PC-3 (cell line): ENCODE results near the gene LTBP1. TPM values are rescaled to one million over a fixed set of nuclear protein-coding genes. Genes with fewer than 3 reads are reported as not detected.

Experiments
- ATAC-seq: fragments of 200-7000 bp; cut with Tn5 transposase; 2 replicates; pipeline ENCODE4 v1.9.1; 2020; ENCODE audit warnings: mild to moderate bottlenecking, moderate library complexity
- BruUV-seq: library from RNA; stranded (reverse); fragments of 400-500 nt; replicated peaks from 2 replicates; lab custom pipeline; 2021; lab: Mats Ljungman, UMichigan
- CTCF ChIA-PET: fragments of 300-600 bp; sonication (Branson Sonifier 250); formaldehyde crosslinking; loops from one replicate; lab custom pipeline; 2022; ENCODE audit warnings: antibody characterized with exemption; lab: Charles Lee
- POLR2A ChIA-PET: fragments of 300-600 bp; sonication (Branson Sonifier 250); formaldehyde crosslinking; loops from one replicate; lab custom pipeline; 2022; ENCODE audit warnings: antibody characterized with exemption; ENCODE audit not compliant: unreplicated experiment; lab: Charles Lee
- DNase-seq: peaks from one replicate; pipeline ENCODE4 v3.0.0-alpha.2; 2015
- H2AFZ ChIP-seq: fragments of 300-600 bp; sonication (generic); 2 replicates; pipeline ENCODE4 v1.6.0; 2016; ENCODE audit warnings: antibody characterized with exemption, low read length
- H3F3A ChIP-seq: fragments of 300-600 bp; sonication (generic); one replicate; pipeline ENCODE4 v1.6.0; 2017; ENCODE audit warnings: antibody characterized with exemption, low read length, control low read depth, mild to moderate bottlenecking; ENCODE audit not compliant: unreplicated experiment
- H3K27ac ChIP-seq: fragments of 300-600 bp; sonication (generic); 2 replicates; pipeline ENCODE4 v1.5.1; 2016; ENCODE audit warnings: mild to moderate bottlenecking, low read length
- H3K27me3 ChIP-seq: fragments of 300-600 bp; sonication (generic); 2 replicates; pipeline ENCODE4 v1.6.1; 2016; ENCODE audit warnings: low read length, mixed read lengths
- H3K36me3 ChIP-seq: fragments of 300-600 bp; sonication (generic); 2 replicates; pipeline ENCODE4 v1.6.1; 2016; ENCODE audit warnings: low read depth, mixed run types, low read length, mixed read lengths
- H3K4me1 ChIP-seq: fragments of 300-600 bp; sonication (generic); 2 replicates; pipeline ENCODE4 v1.5.1; 2016; ENCODE audit warnings: low read length; ENCODE audit not compliant: insufficient read depth
- H3K4me2 ChIP-seq: fragments of 300-600 bp; sonication (generic); 2 replicates; pipeline ENCODE4 v1.6.0; 2016; ENCODE audit warnings: low read length
- H3K4me3 ChIP-seq: fragments of 300-600 bp; sonication (generic); 2 replicates; pipeline ENCODE4 v1.5.1; 2016; ENCODE audit warnings: mild to moderate bottlenecking, low read length, mixed read lengths
- H3K79me2 ChIP-seq: fragments of 300-600 bp; sonication (generic); 2 replicates; pipeline ENCODE4 v1.6.1; 2017; ENCODE audit warnings: low read length, mixed read lengths
- H3K9ac ChIP-seq: fragments of 300-600 bp; sonication (generic); 2 replicates; pipeline ENCODE4 v1.6.0; 2016; ENCODE audit warnings: mild to moderate bottlenecking, low read length
- H3K9me2 ChIP-seq: fragments of 300-600 bp; sonication (generic); replicated peaks from 2 replicates; pipeline ENCODE4 v1.6.1; 2016; ENCODE audit warnings: mixed run types, low read length, mixed read lengths
- H3K9me3 ChIP-seq: fragments of 300-600 bp; sonication (generic); 2 replicates; pipeline ENCODE4 v1.6.1; 2016; ENCODE audit warnings: low read length, mixed read lengths
- H4K20me1 ChIP-seq: fragments of 300-600 bp; sonication (generic); 2 replicates; pipeline ENCODE4 v1.6.1; 2016; ENCODE audit warnings: low read length, mixed read lengths
- EZH2 ChIP-seq: fragments of 300-600 bp; sonication (generic); IDR thresholded peaks from one replicate; pipeline ENCODE4 v1.6.1; 2017; ENCODE audit warnings: antibody characterized with exemption, mild to moderate bottlenecking, low read length; ENCODE audit not compliant: unreplicated experiment
- EZH2phosphoT487 ChIP-seq: fragments of 300-600 bp; sonication (generic); IDR thresholded peaks from 2 replicates; pipeline ENCODE4 v1.6.1; 2018; ENCODE audit warnings: mild to moderate bottlenecking, antibody characterized with exemption, low read length, borderline replicate concordance
- intact Hi-C: fragments of 100-400 bp; cut with micrococcal nuclease; formaldehyde crosslinking; loops from 2 replicates; pipeline ENCODE4 v1.9.0; 2023
- total RNA-seq: library from RNA; depleted of rRNA; stranded (reverse); fragments of >200 nt; gene quantifications from 2 replicates; pipeline ENCODE4 v1.2.3, GENCODE V29; 2014
- TF ChIP-seq, protein P1 (sequence below): fragments of 300-600 bp; sonication (generic); conservative IDR thresholded peaks from 2 replicates; pipeline ENCODE4 v1.5.1; 2017; ENCODE audit warnings: antibody characterized with exemption, low read depth, mild to moderate bottlenecking, low read length

Gene LTBP1
- total RNA-seq, 1 experiment from 2014 or later: 45.9 TPM

DNA sequence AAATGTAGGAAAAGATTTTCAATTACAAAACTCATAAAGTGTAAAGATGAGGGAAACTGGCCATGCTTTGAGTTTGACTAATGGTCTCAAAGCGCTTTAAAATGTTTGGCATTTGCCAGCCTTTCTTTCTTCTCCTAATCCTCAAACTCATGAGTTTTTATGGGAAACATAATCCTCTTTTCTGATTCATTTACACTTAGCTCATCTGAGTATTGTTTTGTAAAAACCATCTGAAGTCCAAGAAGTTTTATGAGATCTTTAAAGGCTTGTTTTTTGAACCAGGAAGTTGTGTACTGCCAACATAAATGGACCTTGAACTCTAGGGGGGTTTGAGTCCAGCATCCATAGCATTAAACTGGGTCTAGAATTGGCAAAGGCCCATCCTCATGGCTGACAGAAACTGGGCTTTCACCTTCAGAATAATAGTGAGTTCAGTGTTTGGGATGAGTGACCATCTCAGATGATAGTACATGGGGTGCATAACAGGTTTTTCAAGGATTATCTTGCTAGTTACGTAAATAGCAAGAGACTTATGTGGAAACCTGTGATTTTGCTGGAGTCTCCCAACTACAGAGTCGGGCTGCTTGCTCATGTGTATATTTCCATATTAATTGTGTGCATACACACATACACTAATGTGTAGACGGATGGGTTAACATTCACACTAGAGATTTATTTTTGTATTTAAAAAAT lies 3.8 kb upstream of the LTBP1 start:
- ChIA-PET POLR2A (no interaction called here), CTCF (interaction anchor here (0.6 kb wide), 1 partner anchor 155 kb away, joined by 4 read pairs; no protein-coding TSS in a partner anchor)
- no peaks in the 10 kb centered on the region for H4K20me1 ChIP-seq
- no peak for TF ChIP-seq EZH2
- no peak for TF ChIP-seq EZH2phosphoT487
- TF ChIP-seq, protein P1, sequence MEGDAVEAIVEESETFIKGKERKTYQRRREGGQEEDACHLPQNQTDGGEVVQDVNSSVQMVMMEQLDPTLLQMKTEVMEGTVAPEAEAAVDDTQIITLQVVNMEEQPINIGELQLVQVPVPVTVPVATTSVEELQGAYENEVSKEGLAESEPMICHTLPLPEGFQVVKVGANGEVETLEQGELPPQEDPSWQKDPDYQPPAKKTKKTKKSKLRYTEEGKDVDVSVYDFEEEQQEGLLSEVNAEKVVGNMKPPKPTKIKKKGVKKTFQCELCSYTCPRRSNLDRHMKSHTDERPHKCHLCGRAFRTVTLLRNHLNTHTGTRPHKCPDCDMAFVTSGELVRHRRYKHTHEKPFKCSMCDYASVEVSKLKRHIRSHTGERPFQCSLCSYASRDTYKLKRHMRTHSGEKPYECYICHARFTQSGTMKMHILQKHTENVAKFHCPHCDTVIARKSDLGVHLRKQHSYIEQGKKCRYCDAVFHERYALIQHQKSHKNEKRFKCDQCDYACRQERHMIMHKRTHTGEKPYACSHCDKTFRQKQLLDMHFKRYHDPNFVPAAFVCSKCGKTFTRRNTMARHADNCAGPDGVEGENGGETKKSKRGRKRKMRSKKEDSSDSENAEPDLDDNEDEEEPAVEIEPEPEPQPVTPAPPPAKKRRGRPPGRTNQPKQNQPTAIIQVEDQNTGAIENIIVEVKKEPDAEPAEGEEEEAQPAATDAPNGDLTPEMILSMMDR: no peak
- DNase-seq (no peak), ATAC-seq (no peak)
- no peaks in the 10 kb centered on the region for H3K27me3 ChIP-seq
- H3K4me2 ChIP-seq: no peak overlapping the region
- H2AFZ ChIP-seq: no peak overlapping the region
- intact Hi-C loops: loop anchor here (10.0 kb wide), 1 partner anchor 332 kb away; no protein-coding TSS in a partner anchor
- no peaks in the 10 kb centered on the region for H3K9me2 ChIP-seq
- no peaks in the 10 kb centered on the region for H3K36me3 ChIP-seq
- no TSS peak for BruUV-seq
- no peak overlapping the region for H3K4me3 ChIP-seq
- no peaks in the 10 kb centered on the region for H3F3A ChIP-seq
- H3K4me1 ChIP-seq: peaks cover 13% of the 10 kb centered on the region
- H3K9ac ChIP-seq: no peak overlapping the region
- H3K27ac ChIP-seq: no peak overlapping the region
- no peaks in the 10 kb centered on the region for H3K79me2 ChIP-seq
- no peaks in the 10 kb centered on the region for H3K9me3 ChIP-seq

DNA sequence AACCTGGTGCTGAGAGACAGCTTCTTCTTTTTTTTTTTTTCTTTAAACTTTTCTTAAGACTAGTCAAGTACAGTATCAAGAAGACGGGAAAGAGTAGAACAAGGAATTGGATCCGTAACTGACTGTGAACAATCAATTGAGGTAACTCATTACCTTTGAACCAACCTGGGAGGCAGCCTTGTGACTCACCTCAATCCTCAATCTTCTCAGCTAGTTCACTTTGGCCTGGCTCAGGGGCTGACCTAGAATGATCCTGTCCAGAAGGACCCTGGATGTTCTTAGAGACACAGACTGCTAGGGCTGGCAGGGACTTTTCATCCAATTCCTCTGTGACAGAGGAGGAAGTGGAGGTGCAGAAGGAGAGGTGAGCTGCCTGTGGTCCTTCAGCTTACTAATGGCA lies 1.5 kb upstream of the LTBP1 start:
- H4K20me1 ChIP-seq: no peaks in the 10 kb centered on the region
- H3K9ac ChIP-seq: no peak overlapping the region
- H3K9me2 ChIP-seq: no peaks in the 10 kb centered on the region
- H3K36me3 ChIP-seq: no peaks in the 10 kb centered on the region
- H3K27me3 ChIP-seq: no peaks in the 10 kb centered on the region
- H3K79me2 ChIP-seq: no peaks in the 10 kb centered on the region
- no peak overlapping the region for H3K4me3 ChIP-seq
- ChIA-PET POLR2A (no interaction called here), CTCF (interaction anchor here (0.6 kb wide), 1 partner anchor 301 kb away, joined by 4 read pairs; no protein-coding TSS in a partner anchor)
- no peak overlapping the region for H3K4me2 ChIP-seq
- H3F3A ChIP-seq: no peaks in the 10 kb centered on the region
- TF ChIP-seq, protein P1: no peak
- TF ChIP-seq EZH2phosphoT487 (no peak), EZH2 (no peak)
- no peak overlapping the region for H2AFZ ChIP-seq
- no peak for DNase-seq
- ATAC-seq: no peak
- intact Hi-C loops: loop anchor here (5.0 to 10.0 kb wide), 2 partner anchors 330 to 393 kb away; no protein-coding TSS in a partner anchor
- no peaks in the 10 kb centered on the region for H3K9me3 ChIP-seq
- no TSS peak for BruUV-seq
- no peak overlapping the region for H3K27ac ChIP-seq
- peaks cover 7% of the 10 kb centered on the region for H3K4me1 ChIP-seq

DNA sequence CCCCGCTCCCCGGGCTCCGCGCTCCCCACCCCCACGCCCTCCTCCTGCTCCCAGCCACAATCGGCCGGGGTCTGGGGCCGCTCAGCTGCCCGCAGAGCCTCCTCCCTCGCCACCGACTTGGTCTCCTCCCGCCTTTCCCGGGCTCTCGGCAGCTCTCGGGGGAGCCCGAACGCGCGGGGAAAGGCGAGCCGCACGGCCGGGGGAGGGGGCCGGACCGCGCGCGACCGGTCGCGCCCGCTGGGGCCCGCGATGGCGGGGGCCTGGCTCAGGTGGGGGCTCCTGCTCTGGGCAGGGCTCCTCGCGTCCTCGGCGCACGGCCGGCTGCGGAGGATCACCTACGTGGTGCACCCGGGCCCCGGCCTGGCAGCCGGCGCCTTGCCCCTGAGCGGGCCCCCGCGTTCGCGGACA lies 327 bp downstream of the LTBP1 start:
- no peaks in the 10 kb centered on the region for H3K79me2 ChIP-seq
- no peaks in the 10 kb centered on the region for H4K20me1 ChIP-seq
- TF ChIP-seq EZH2phosphoT487 (no peak), EZH2 (no peak)
- TF ChIP-seq, protein P1: no peak
- intact Hi-C loops: loop anchor here (2.0 to 10.0 kb wide), 3 partner anchors 76 to 395 kb away; no protein-coding TSS in a partner anchor
- H3K4me1 ChIP-seq: peaks cover 7% of the 10 kb centered on the region
- no peaks in the 10 kb centered on the region for H3K9me2 ChIP-seq
- BruUV-seq: no TSS peak
- no peaks in the 10 kb centered on the region for H3K36me3 ChIP-seq
- no peaks in the 10 kb centered on the region for H3K9me3 ChIP-seq
- H3K9ac ChIP-seq: peak overlapping the region; percentile 34; the same call in 1 of the 2 replicates
- peak overlapping the region; percentile 87 for H2AFZ ChIP-seq
- CTCF ChIA-PET: interaction anchor here (0.7 kb wide), 1 partner anchor 158 kb away, joined by 5 read pairs; no protein-coding TSS in a partner anchor
- peak overlapping the region; percentile 72 for H3K4me3 ChIP-seq
- H3K4me2 ChIP-seq: peak overlapping the region; percentile 89
- H3K27me3 ChIP-seq: no peaks in the 10 kb centered on the region
- DNase-seq (no peak), ATAC-seq (peak; percentile 38)
- no peak overlapping the region for H3K27ac ChIP-seq
- POLR2A ChIA-PET: interaction anchor here (0.6 kb wide), 1 partner anchor 73 kb away, joined by 7 read pairs; no protein-coding TSS in a partner anchor
- no peaks in the 10 kb centered on the region for H3F3A ChIP-seq
